Stimulated activated CD4-positive, alpha-beta T cell treated with anti-CD3 and anti-CD28 coated beads, Interleukin-4, amount 100 ng/mL, for 4 hours (primary cell): ENCODE measurements around the gene FAM169A.
A peak's percentile ranks its signal among the peaks of the same experiment; 100 is the strongest.
"Not testable (repeated sequence)": the region's sequence is repeated elsewhere in the genome, so short reads cannot be mapped to it uniquely, and the experiment has no call there.

Source experiments
- DNase-seq, 2 experiments: peaks; one replicate each; pipeline ENCODE4 v3.0.0-alpha.2; 2020

Gene FAM169A

GRCh38 chr5:74866596-74867162 lies 492 bp upstream of the FAM169A start:
- DNase-seq: peak in 1 of 2 experiments; percentile 11

- no peak for DNase-seq
These were observed 857 bp downstream of the FAM169A start for GRCh38 chr5:74865256-74865803.

- DNase-seq: no peak
These were observed 1.4 kb downstream of the FAM169A start for GRCh38 chr5:74864823-74865222.

DNA sequence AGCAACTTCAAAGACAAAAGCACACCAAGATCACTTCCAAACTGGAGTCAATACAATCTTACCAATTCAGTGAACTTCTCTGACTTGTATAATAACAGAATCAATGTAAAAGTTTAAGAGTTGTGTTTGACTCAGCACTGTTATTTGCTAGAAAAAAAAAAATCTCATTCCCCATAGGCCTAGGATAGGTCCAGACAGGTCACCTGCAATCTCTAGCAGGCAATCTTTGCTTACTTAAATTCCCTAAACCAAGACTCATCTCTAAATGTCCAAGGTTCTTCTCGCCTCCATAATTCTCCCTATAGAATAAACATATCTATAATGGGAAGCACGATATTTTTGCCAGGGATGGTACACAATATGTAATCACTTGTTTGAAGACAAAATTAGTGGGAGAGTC lies 2.5 kb downstream of the FAM169A start:
- no peak for DNase-seq

- no peak for DNase-seq
These were observed 4.0 kb downstream of the FAM169A start for GRCh38 chr5:74862221-74862620.

DNA sequence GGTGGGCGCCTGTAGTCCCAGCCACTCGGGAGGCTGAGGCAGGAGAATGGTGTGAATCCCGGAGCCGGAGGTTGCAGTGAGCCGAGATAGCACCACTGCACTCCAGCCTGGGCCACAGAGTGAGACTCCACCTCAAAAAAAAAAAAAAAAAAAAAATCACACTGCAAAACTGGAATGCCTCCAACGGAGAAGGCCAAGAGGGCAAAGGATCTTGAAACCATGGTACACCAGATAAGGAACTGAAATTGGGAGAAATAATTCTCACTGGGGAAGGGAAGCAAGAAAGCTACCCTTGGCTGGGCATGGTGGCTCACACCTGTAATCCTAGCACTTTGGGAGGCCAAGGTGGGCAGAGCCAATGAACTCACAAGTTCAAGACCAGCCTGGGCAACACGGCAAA lies 9.2 kb downstream of the FAM169A start:
- not testable (repeated sequence) for DNase-seq

DNA sequence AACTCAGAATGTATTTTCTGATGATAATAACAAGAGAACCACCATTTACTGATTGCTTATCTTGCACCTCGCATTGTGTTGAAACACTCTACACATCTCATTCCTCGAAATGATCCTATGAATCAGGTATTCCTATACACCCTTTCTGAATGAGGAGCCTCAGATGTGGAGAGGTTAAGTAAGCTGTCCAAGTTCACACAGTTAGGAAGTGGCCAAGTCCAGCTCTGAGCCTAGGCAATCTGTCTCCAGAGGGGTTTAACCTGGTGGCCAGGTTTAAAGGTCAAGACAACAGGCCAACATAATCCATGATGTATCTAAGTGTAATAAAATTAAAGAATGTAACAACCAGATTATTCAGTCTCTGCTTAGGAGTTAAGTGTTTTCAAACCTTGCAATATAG lies 12.9 kb downstream of the FAM169A start:
- DNase-seq: no peak

DNA sequence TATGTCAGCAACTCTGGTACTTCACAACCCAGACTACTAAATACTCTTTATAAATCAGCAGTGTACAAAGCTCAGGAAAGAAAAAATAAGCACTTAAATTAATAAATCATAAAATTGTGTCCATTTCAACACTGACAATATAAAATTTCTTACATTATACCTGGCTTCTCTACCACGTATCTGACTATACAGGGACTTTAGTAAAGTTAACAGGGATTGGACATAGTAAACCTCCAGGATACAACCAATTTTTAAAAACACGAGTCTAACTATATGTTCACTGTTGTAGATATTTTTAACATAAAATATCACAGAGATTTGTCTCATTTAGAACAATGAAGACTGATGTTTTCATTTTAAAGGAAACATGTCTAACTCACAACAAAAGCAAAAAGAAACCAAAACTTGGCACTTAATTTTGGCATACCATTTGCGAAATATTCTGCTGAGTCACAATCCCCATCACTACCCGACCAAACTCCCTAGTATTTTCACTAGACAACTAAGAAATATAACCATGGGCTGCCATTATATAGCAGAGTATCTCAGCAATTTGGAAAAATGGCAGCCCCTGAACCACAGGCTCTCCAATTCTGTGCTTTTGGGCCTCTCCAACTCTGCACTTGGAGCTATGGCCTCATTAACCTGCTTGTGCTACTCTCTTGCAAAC lies 14.4 kb downstream of the FAM169A start:
- DNase-seq: no peak

- no peak for DNase-seq
These were observed 15.3 kb downstream of the FAM169A start for GRCh38 chr5:74850789-74851425.

- no peak for DNase-seq
These were observed 16.2 kb downstream of the FAM169A start for GRCh38 chr5:74850030-74850429.

GRCh38 chr5:74848553-74849025 lies 17.6 kb downstream of the FAM169A start:
- DNase-seq: no peak

DNA sequence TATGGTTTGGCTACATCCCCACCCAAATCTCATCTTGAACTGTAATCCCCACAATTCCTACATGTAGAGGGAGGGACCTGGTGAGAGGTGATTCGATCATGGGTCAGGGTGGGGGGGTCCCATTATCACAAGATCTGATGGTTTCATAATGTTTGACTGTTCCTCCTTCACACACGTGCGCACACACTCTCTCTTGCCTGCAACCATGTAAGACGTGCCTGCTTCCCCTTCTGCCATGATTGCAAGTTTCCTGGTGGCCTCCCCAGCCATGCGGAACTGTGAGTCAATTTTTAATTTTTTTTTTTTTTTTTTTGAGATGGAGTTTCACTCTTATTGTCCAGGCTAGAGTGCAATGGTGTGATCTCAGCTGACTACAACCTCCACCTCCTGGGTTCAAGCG lies 27.0 kb downstream of the FAM169A start:
- DNase-seq: no peak

DNA sequence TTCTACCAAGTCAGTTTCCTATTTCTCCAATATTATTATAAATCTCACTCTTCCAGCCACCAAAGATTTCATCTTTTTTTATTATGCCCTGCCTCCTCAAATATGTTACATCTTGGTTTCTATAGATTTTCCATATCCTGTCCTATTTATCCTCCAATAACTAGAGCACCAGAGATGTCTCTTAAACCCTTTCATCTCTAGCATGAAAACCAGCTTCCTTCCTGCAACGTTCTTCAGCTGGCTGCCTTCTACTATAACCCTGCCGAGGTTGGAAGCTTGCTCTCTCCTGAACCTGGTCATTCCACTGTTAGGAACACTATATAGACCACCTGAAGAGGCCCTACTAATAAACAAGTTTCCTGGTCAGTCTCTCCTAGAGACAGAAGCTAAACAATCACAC lies 27.9 kb downstream of the FAM169A start:
- DNase-seq: no peak

GRCh38 chr5:74837115-74837514 lies 29.1 kb downstream of the FAM169A start:
- no peak for DNase-seq

- no peak for DNase-seq
These were observed 32.5 kb downstream of the FAM169A start for GRCh38 chr5:74833537-74834266.

DNA sequence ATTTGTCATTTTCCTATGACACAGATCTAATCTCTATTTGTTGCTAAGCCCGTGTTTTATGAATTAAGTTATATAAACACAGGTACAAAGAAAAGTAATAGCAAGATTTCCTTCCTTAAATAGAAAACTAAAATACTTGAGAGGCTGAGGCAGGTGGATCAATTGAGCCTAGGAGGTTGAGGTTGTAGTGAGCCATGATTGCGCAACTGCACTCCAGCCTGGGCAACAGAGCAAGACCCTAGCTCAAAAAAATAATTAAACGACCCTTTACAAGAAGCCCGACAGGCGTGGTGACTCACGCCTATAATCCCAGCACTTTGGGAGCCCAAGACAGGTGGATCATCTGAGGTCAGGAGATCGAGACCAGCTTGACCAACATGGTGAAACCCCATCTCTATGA lies 36.8 kb downstream of the FAM169A start:
- no peak for DNase-seq

GRCh38 chr5:74822288-74822687 lies 43.9 kb downstream of the FAM169A start:
- no peak for DNase-seq

- DNase-seq: no peak
These were observed 49.3 kb downstream of the FAM169A start for GRCh38 chr5:74816875-74817274.

GRCh38 chr5:74810915-74811314 lies 55.3 kb downstream of the FAM169A start:
- DNase-seq: no peak

- DNase-seq: no peak
These were observed 64.2 kb downstream of the FAM169A start for GRCh38 chr5:74801941-74802340.

DNA sequence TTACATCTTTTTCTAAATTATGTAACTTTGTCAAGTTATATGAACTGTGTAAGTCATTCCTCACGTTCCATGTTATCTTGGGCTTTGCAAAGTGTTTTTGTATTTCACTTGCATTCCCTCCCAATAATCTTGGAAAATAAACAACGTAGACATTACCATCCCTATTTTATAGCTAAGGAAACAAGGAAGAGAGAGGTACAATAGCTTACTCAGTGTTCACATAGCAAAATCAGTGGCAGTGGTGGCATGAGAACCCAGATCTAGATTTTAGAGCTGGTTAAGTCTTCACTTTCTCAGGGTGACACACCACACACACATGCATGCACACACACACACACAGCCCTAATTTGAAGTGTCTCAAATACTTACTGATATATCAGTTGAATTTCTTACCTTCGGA lies 65.0 kb downstream of the FAM169A start:
- no peak for DNase-seq

- DNase-seq: no peak
These were observed 66.9 kb downstream of the FAM169A start for GRCh38 chr5:74798977-74799911.
